GM19455 (cell line): Measurements from ENCODE around the gene VN1R5.
A peak's percentile ranks its signal among the peaks of the same experiment; 100 is the strongest.
"Not testable (repeated sequence)": the region's sequence is repeated elsewhere in the genome, so short reads cannot be mapped to it uniquely, and the experiment has no call there.

Experiments
- ATAC-seq: cut with Tn5 transposase; IDR thresholded peaks from one replicate; pipeline ENCODE4 v1.9.1; 2021; ENCODE audit not compliant: unreplicated experiment

VN1R5 gene

GRCh38 chr1:247255772-247256171 is at the start of gene VN1R5:
VN1R5 (plus strand) TSS chr1:247256072.
- not testable (repeated sequence) for ATAC-seq

GRCh38 chr1:247209396-247209795 is 46.5 kb upstream of the VN1R5 start:
- ATAC-seq = no peak

- peak; percentile 7 for ATAC-seq
Measured at GRCh38 chr1:247210062-247210375, 45.9 kb upstream of the VN1R5 start.

GRCh38 chr1:247210376-247211117 is 45.3 kb upstream of the VN1R5 start:
- peak; percentile 93 for ATAC-seq

GRCh38 chr1:247211339-247211738 is 44.5 kb upstream of the VN1R5 start:
- ATAC-seq = no peak

- ATAC-seq = peak; percentile 42
Measured at GRCh38 chr1:247212012-247212411, 43.9 kb upstream of the VN1R5 start.

GRCh38 chr1:247212627-247213617 is 43.0 kb upstream of the VN1R5 start:
- ATAC-seq = no peak

GRCh38 chr1:247216261-247216660 is 39.6 kb upstream of the VN1R5 start:
- ATAC-seq = no peak

GRCh38 chr1:247218121-247218651 is 37.7 kb upstream of the VN1R5 start:
- no peak for ATAC-seq

- ATAC-seq = not testable (repeated sequence)
Measured at GRCh38 chr1:247220280-247220679, 35.6 kb upstream of the VN1R5 start.

GRCh38 chr1:247222840-247223239 is 33.0 kb upstream of the VN1R5 start:
- ATAC-seq = no peak

GRCh38 chr1:247224822-247225221 is 31.1 kb upstream of the VN1R5 start:
- no peak for ATAC-seq

GRCh38 chr1:247228133-247228532 is 27.7 kb upstream of the VN1R5 start:
- ATAC-seq = no peak

GRCh38 chr1:247241691-247242090 is 14.2 kb upstream of the VN1R5 start:
- ATAC-seq = no peak

GRCh38 chr1:247243524-247244137 is 12.2 kb upstream of the VN1R5 start:
- no peak for ATAC-seq

GRCh38 chr1:247246325-247247115 is 9.4 kb upstream of the VN1R5 start:
- no peak for ATAC-seq

- no peak for ATAC-seq
Measured at GRCh38 chr1:247247568-247247967, 8.3 kb upstream of the VN1R5 start.

GRCh38 chr1:247266053-247266452 is 10.2 kb downstream of the VN1R5 start:
- ATAC-seq = no peak

- ATAC-seq = no peak
Measured at GRCh38 chr1:247268390-247269045, 12.6 kb downstream of the VN1R5 start.

- ATAC-seq = no peak
Measured at GRCh38 chr1:247269133-247269532, 13.3 kb downstream of the VN1R5 start.
